ENCODE measurements around the gene QKI.
"Not testable (repeated sequence)": the region's sequence is repeated elsewhere in the genome, so short reads cannot be mapped to it uniquely, and the experiment has no call there.

Gene QKI

DNA sequence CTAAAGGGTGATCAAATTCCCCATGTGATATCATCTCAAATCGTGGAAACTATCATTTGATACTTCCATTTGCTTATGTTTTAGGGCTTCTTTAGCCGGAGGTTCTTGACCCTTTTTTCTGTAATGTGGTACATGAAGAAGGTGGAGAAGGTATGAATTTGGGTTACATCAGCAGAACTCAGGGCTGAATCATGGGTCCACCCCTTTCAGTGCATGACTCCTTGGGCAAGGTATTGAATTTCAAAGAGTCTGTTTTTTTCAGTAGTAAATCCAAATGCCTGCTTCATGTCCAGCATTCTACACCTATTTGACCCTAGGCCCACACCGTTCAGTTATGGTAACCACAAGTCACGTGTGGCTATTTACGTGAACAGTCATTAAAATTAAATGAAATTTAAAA is 30.6 kb upstream of the QKI start:
- TF ChIP-seq, protein P1, sequence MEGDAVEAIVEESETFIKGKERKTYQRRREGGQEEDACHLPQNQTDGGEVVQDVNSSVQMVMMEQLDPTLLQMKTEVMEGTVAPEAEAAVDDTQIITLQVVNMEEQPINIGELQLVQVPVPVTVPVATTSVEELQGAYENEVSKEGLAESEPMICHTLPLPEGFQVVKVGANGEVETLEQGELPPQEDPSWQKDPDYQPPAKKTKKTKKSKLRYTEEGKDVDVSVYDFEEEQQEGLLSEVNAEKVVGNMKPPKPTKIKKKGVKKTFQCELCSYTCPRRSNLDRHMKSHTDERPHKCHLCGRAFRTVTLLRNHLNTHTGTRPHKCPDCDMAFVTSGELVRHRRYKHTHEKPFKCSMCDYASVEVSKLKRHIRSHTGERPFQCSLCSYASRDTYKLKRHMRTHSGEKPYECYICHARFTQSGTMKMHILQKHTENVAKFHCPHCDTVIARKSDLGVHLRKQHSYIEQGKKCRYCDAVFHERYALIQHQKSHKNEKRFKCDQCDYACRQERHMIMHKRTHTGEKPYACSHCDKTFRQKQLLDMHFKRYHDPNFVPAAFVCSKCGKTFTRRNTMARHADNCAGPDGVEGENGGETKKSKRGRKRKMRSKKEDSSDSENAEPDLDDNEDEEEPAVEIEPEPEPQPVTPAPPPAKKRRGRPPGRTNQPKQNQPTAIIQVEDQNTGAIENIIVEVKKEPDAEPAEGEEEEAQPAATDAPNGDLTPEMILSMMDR (IDR thresholded peaks at IDR 0.05; ENCODE audit: control insufficient read depth, insufficient read depth, low read depth, low read length, missing control alignments), result no peak
- DNase-seq (ENCODE audit: low read depth), result no peak
- no peak overlapping the region for H3K4me3 ChIP-seq (ENCODE audit: control insufficient read depth, low read depth, low read length)

DNA sequence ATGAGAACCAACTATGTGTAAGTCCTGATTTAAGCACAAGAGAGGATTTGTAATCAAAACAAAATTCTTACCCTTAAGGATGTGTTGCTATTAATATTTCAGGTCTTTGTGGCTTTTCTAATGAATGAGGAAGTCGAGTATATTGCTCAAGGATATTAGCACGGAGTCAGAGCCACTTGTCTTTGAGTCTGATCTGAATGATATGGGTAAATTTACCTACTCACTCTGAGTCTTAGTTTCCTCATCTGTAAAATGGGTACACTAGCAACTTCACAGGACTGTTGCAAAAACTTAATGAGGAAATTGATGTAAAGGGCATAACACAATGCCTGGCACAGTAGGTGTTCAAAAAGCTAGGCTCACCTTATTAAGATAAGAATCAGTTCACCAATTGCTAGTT is 30.0 kb upstream of the QKI start:
- no peak overlapping the region for H3K4me3 ChIP-seq (ENCODE audit: control insufficient read depth, low read depth, low read length)
- no peak for DNase-seq (ENCODE audit: low read depth)
- TF ChIP-seq, protein P1 (IDR thresholded peaks at IDR 0.05; ENCODE audit: control insufficient read depth, insufficient read depth, low read depth, low read length, missing control alignments), result no peak

DNA sequence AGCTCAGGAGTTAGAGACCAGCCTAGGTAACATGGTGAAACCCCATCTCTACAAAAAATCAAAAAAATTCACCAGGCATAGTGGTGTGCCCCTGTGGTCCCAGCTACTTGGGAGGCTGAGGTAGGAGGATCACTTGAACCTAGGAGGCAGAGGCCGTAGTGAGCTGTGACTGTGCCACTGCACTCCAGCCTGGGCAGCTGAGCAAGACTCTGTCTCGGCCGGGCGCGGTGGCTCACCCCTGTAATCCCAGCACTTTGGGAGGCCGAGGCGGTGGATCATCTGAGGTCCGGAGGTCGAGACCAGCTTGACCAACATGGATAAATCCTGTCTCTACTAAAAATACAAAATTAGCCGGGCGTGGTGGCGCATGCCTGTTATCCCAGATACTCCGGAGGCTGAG is 29.0 kb upstream of the QKI start:
- not testable (repeated sequence) for H3K4me3 ChIP-seq (ENCODE audit: control insufficient read depth, low read depth, low read length)

DNA sequence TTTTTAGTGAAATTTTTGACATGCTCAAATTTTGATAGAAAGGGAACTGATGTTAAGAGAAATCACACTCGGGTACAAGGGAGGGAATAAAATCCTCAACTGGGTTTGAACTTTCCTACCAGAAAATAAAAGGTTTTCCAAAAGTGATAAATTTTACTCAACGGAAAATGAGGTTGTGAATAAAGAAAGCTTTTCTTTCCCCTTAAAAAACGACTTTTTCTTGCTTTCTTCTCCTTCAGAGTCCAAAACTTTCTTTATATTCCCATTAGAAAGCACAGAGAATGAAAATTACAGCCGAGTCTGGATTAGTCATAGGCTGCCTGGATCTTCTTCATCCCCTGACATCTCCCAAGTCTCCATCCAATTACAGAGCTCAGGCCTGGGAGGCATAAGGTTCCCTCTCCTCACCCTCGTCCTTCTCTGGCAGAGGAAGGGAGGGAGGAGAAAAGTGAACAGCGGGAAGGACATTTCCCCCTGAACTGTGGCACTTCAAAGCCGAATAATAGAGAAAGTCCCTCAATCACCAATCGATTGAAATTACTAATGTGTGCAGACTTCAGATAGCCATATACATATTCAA is 28.1 kb upstream of the QKI start:
- DNase-seq (ENCODE audit: low read depth), result no peak
- TF ChIP-seq, protein P1 (IDR thresholded peaks at IDR 0.05; ENCODE audit: control insufficient read depth, insufficient read depth, low read depth, low read length, missing control alignments), result no peak
- H3K4me3 ChIP-seq (ENCODE audit: control insufficient read depth, low read depth, low read length), result no peak overlapping the region

More for the DNA sequence above, 29.0 kb upstream of the QKI start:
- not testable (repeated sequence) for DNase-seq (ENCODE audit: low read depth)

DNA sequence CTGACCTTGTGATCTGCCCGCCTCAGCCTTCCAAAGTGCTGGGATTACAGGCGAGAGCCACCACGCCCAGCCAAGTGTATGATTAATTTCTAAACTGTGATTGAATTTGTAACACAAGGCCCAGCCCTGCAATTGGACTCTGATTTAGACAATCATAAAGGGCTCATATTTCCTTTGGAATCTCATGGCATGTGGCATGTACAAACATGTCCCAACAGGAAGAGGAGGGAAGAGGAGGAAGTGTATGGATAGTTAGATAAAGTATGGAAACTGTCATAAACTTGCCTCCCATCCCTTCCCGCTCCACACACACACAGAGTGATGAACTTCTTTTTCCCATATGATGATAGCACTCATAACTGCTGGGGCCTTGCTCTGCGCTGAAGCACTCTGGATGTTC is 27.2 kb upstream of the QKI start:
- TF ChIP-seq, protein P1 (IDR thresholded peaks at IDR 0.05; ENCODE audit: control insufficient read depth, insufficient read depth, low read depth, low read length, missing control alignments), result no peak
- no peak overlapping the region for H3K4me3 ChIP-seq (ENCODE audit: control insufficient read depth, low read depth, low read length)
- no peak for DNase-seq (ENCODE audit: low read depth)

DNA sequence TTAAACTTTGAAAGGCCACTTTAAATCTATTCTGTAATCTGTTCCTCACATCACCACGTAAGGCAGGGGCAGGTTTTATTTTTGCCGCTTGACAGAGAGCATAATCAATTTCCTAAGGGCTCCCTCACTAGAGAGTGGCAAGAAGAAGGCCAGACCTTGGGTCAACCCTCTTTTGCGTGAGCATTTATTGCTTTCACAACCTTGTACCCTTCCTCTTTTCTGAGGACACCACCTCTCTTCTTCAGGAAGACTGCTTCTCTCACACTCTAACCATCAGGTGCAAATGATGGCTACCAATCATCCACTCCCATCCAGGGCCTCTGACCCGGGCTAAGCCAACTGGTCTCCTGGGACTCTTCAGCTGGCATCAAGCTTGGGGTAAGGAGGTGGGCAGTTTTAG is 25.2 kb upstream of the QKI start:
- TF ChIP-seq, protein P1 (IDR thresholded peaks at IDR 0.05; ENCODE audit: control insufficient read depth, insufficient read depth, low read depth, low read length, missing control alignments), result no peak
- no peak overlapping the region for H3K4me3 ChIP-seq (ENCODE audit: control insufficient read depth, low read depth, low read length)
- no peak for DNase-seq (ENCODE audit: low read depth)

DNA sequence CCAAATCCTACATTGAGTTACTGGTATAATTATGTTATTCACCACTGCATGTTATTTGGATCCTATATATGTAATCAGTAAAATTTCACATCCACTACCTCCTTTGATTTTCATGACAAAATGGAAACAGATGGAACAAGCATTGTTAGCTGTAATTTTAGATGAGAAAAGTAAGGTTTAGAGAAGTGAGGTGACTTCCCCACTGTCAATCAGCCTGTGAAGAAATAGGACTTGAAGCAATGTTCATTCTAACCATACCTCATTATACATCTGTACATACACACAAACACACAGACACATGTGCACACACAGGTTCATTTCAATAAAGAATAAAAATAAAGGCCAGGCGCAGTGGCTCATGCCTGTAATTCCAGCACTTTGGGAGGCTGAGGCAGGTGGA is 23.7 kb upstream of the QKI start:
- no peak for DNase-seq (ENCODE audit: low read depth)
- TF ChIP-seq, protein P1 (IDR thresholded peaks at IDR 0.05; ENCODE audit: control insufficient read depth, insufficient read depth, low read depth, low read length, missing control alignments), result no peak
- H3K4me3 ChIP-seq (ENCODE audit: control insufficient read depth, low read depth, low read length), result no peak overlapping the region

Data from AG09309 (cell line).